HCT116 (cell line): ENCODE measurements around the gene TRDMT1. TPM values are rescaled to one million over a fixed set of nuclear protein-coding genes. Genes with fewer than 3 reads are reported as not detected.

Experiments used
- ATAC-seq: fragments of 200-7000 bp; cut with Tn5 transposase; 2 replicates; pipeline ENCODE4 v1.9.1; 2020; ENCODE audit warnings: mild to moderate bottlenecking, moderate library complexity
- BruUV-seq: library from RNA; stranded (reverse); fragments of 400-500 nt; replicated peaks from 2 replicates; lab custom pipeline; 2021; lab: Mats Ljungman, UMichigan
- CTCF ChIA-PET: fragments of 300-600 bp; sonication (Branson Sonifier 250); formaldehyde crosslinking; loops from one replicate; lab custom pipeline; 2021; ENCODE audit warnings: antibody characterized with exemption; lab: Charles Lee
- POLR2A ChIA-PET: fragments of 300-600, 350-600 bp; sonication (Branson Sonifier 250); formaldehyde crosslinking; loops from one replicate; lab custom pipeline; 2021; ENCODE audit warnings: antibody characterized with exemption; lab: Charles Lee
- RAD21 ChIA-PET, 2 experiments: fragments of 300-600 bp; sonication (Branson Sonifier 250); formaldehyde crosslinking; loops; one replicate each; lab custom pipeline; 2023; ENCODE audit warnings: low total read pairs in 2 of 2; ENCODE audit not compliant: uncharacterized antibody in 2 of 2, unreplicated experiment in 2 of 2, low non-redundant PET in 1 of 2; lab: Charles Lee
- DNase-seq: peaks from one replicate; pipeline ENCODE4 v3.0.0-alpha.2; 2010; ENCODE audit warnings: low read depth, low spot score
- H2AFZ ChIP-seq: fragments of 200-600 bp; shearing (Covaris generic), sonication (generic); 2 replicates; pipeline ENCODE4 v1.6.1; 2017; ENCODE audit warnings: low read depth, mixed run types, mixed read lengths, antibody characterized with exemption, low read length; ENCODE audit not compliant: poor library complexity, severe bottlenecking
- H3K27ac ChIP-seq: 2 replicates; pipeline ENCODE4 v1.5.1; 2012; ENCODE audit warnings: low read depth, low read length
- H3K27me3 ChIP-seq: fragments of 200-600 bp; sonication (generic); 2 replicates; pipeline ENCODE4 v1.6.1; 2016; ENCODE audit warnings: mixed run types, low read length, mixed read lengths; ENCODE audit not compliant: insufficient read depth
- H3K36me3 ChIP-seq, 2 experiments: fragments of 200-500 bp in 1 of 2; fragments of 200-600 bp in 1 of 2; sonication (Bioruptor generic) in 1 of 2; sonication (generic) in 1 of 2; 2 replicates each; pipeline versions ENCODE4 v1.5.1 to v1.6.1; 2014 to 2016; ENCODE audit warnings: low read length in 2 of 2, inconsistent platforms in 1 of 2, mixed read lengths in 1 of 2, mixed run types in 1 of 2; ENCODE audit not compliant: insufficient read depth in 2 of 2, control insufficient read depth in 1 of 2
- H3K4me1 ChIP-seq, 2 experiments: fragments of 200-600 bp in 1 of 2; sonication (generic) in 1 of 2; 2 replicates each; pipeline versions ENCODE4 v1.5.1 to v1.6.1; 2012 to 2017; ENCODE audit warnings: low read length in 2 of 2, inconsistent platforms in 1 of 2, mild to moderate bottlenecking in 1 of 2, mixed read lengths in 1 of 2, mixed run types in 1 of 2, moderate library complexity in 1 of 2; ENCODE audit not compliant: insufficient read depth in 2 of 2, control insufficient read depth in 1 of 2
- H3K4me2 ChIP-seq: fragments of 200-600 bp; sonication (generic); 2 replicates; pipeline ENCODE4 v1.6.1; 2017; ENCODE audit warnings: mixed run types, low read length, mixed read lengths
- H3K4me3 ChIP-seq, 2 experiments: fragments of 200-600 bp in 1 of 2; sonication (generic) in 1 of 2; replicated peaks in 1 of 2; 2 replicates each; pipeline ENCODE4 v1.5.1; 2011 to 2016; ENCODE audit warnings: low read length in 2 of 2, control low read depth in 1 of 2, low read depth in 1 of 2, mild to moderate bottlenecking in 1 of 2, mixed read lengths in 1 of 2, mixed run types in 1 of 2
- H3K79me2 ChIP-seq: fragments of 200-600 bp; sonication (generic); 2 replicates; pipeline ENCODE4 v1.6.1; 2017; ENCODE audit warnings: mild to moderate bottlenecking, mixed run types, low read length, moderate library complexity, mixed read lengths; ENCODE audit not compliant: insufficient read depth
- H3K9ac ChIP-seq: fragments of 200-600 bp; sonication (generic); 2 replicates; pipeline ENCODE4 v1.6.1; 2016; ENCODE audit warnings: low read length, mixed read lengths
- H3K9me2 ChIP-seq: fragments of 200-600 bp; sonication (generic), shearing (Covaris generic); 2 replicates; pipeline ENCODE4 v1.6.1; 2017; ENCODE audit warnings: mixed run types, mild to moderate bottlenecking, moderate library complexity; ENCODE audit not compliant: insufficient read depth
- H3K9me3 ChIP-seq, 2 experiments: fragments of 200-500 bp in 1 of 2; fragments of 200-600 bp in 1 of 2; sonication (Bioruptor generic) in 1 of 2; sonication (generic) in 1 of 2; 2 replicates each; pipeline ENCODE4 v1.6.1; 2014 to 2017; ENCODE audit warnings: low read length in 2 of 2, mixed read lengths in 2 of 2, inconsistent platforms in 1 of 2, low read depth in 1 of 2, mild to moderate bottlenecking in 1 of 2, mixed run types in 1 of 2, moderate library complexity in 1 of 2; ENCODE audit not compliant: control insufficient read depth in 1 of 2, insufficient read depth in 1 of 2
- H4K20me1 ChIP-seq: fragments of 200-600 bp; sonication (generic), shearing (Covaris generic); 2 replicates; pipeline ENCODE4 v1.6.1; 2017; ENCODE audit warnings: mixed run types, mild to moderate bottlenecking, moderate library complexity; ENCODE audit not compliant: insufficient read depth
- ATF3 ChIP-seq: IDR thresholded peaks from 2 replicates; pipeline ENCODE4 v1.6.1; 2012
- CEBPB ChIP-seq: IDR thresholded peaks from 2 replicates; pipeline ENCODE4 v1.6.1; 2012; ENCODE audit warnings: low read depth
- ELF1 ChIP-seq: IDR thresholded peaks from 2 replicates; pipeline ENCODE4 v1.6.1; 2012; ENCODE audit warnings: low read depth, borderline replicate concordance
- EZH2 ChIP-seq: fragments of 200-600 bp; sonication (generic); IDR thresholded peaks from 2 replicates; pipeline ENCODE4 v1.6.1; 2017; ENCODE audit warnings: antibody characterized with exemption, mixed run types
- EZH2phosphoT487 ChIP-seq: fragments of 200-600 bp; IDR thresholded peaks from 2 replicates; pipeline ENCODE4 v1.6.1; 2018; ENCODE audit warnings: antibody characterized with exemption, borderline replicate concordance
- FOSL1 ChIP-seq: IDR thresholded peaks from 2 replicates; pipeline ENCODE4 v1.6.1; 2012; ENCODE audit warnings: low read depth
- JUND ChIP-seq: IDR thresholded peaks from 2 replicates; pipeline ENCODE4 v1.6.1; 2012
- MAX ChIP-seq: IDR thresholded peaks from 2 replicates; pipeline ENCODE4 v1.6.1; 2012
- POLR2A ChIP-seq: IDR thresholded peaks from 2 replicates; pipeline ENCODE4 v1.7.0; 2011; ENCODE audit warnings: borderline replicate concordance; ENCODE audit not compliant: insufficient read depth, insufficient read length; ENCODE audit errors: extremely low read depth
- POLR2AphosphoS5 ChIP-seq: IDR thresholded peaks from 2 replicates; pipeline ENCODE4 v1.6.1; 2011; ENCODE audit warnings: mild to moderate bottlenecking, low read depth, low read length, moderate library complexity
- RAD21 ChIP-seq: IDR thresholded peaks from 2 replicates; pipeline ENCODE4 v1.6.1; 2012; ENCODE audit warnings: low read depth, mild to moderate bottlenecking
- REST ChIP-seq: IDR thresholded peaks from 2 replicates; pipeline ENCODE4 v1.6.1; 2012; ENCODE audit warnings: low read depth
- SIN3A ChIP-seq: IDR thresholded peaks from 2 replicates; pipeline ENCODE4 v1.6.1; 2012; ENCODE audit warnings: low read depth
- SP1 ChIP-seq: IDR thresholded peaks from 2 replicates; pipeline ENCODE4 v1.6.1; 2012; ENCODE audit warnings: low read depth
- SRF ChIP-seq: IDR thresholded peaks from 2 replicates; pipeline ENCODE4 v1.6.1; 2012; ENCODE audit warnings: low read depth
- TCF7L2 ChIP-seq: IDR thresholded peaks from 2 replicates; pipeline ENCODE4 v1.7.0; 2011; ENCODE audit warnings: borderline replicate concordance, inconsistent platforms; ENCODE audit not compliant: insufficient read depth, insufficient read length; ENCODE audit errors: extremely low read depth
- ZBTB33 ChIP-seq: IDR thresholded peaks from 2 replicates; pipeline ENCODE4 v1.6.1; 2011; ENCODE audit warnings: mild to moderate bottlenecking, low read length, moderate library complexity; ENCODE audit not compliant: insufficient replicate concordance; ENCODE audit errors: extremely low read depth
- intact Hi-C: fragments of 100-400 bp; cut with micrococcal nuclease; formaldehyde crosslinking; loops from 2 replicates; pipeline ENCODE4 v1.10.0; 2022
- total RNA-seq: library from RNA; stranded (reverse); gene quantifications from one replicate; pipeline ENCODE4 v1.2.1, GENCODE V29; 2021; ENCODE audit not compliant: unreplicated experiment

Gene TRDMT1
- total RNA-seq, 1 experiment from 2014 or later, result 8.6 TPM

- TF ChIP-seq TCF7L2, result no peak
- TF ChIP-seq SRF, result no peak
- TF ChIP-seq ZBTB33, result no peak
- no peak for TF ChIP-seq SP1
- no peak for TF ChIP-seq POLR2A
- no peak for TF ChIP-seq MAX
- TF ChIP-seq SIN3A, result no peak
Observed at GRCh38 chr10:17153321-17153720, 48.2 kb downstream of the TRDMT1 start (continued).

GRCh38 chr10:17151716-17152115, 49.8 kb downstream of the TRDMT1 start:
- no peaks in the 10 kb centered on the region for H3K9me3 ChIP-seq
- no peak overlapping the region for H3K9ac ChIP-seq
- H3K4me1 ChIP-seq, result no peaks in the 10 kb centered on the region
- H3K4me3 ChIP-seq, result no peak overlapping the region
- intact Hi-C loops, result no loop called here
- ATAC-seq, result no peak
- no peak overlapping the region for H3K27ac ChIP-seq
- no peaks in the 10 kb centered on the region for H3K36me3 ChIP-seq
- ChIA-PET RAD21 (interaction anchor here in 1 of 2 experiments (0.6 kb wide), 1 partner anchor 299 kb away, joined by 3 read pairs; no protein-coding TSS in a partner anchor), POLR2A (no interaction called here), CTCF (no interaction called here)
- no peak overlapping the region for H3K4me2 ChIP-seq
- H3K9me2 ChIP-seq, result no peaks in the 10 kb centered on the region
- no peak overlapping the region for H2AFZ ChIP-seq
- H3K79me2 ChIP-seq, result no peaks in the 10 kb centered on the region
- H4K20me1 ChIP-seq, result no peaks in the 10 kb centered on the region
- DNase-seq, result no peak
- no peaks in the 10 kb centered on the region for H3K27me3 ChIP-seq
- no peak for TF ChIP-seq FOSL1
- no peak for TF ChIP-seq EZH2phosphoT487
- no peak for TF ChIP-seq JUND
- no peak for TF ChIP-seq MAX
- TF ChIP-seq TCF7L2, result no peak
- TF ChIP-seq EZH2, result no peak
- TF ChIP-seq ELF1, result no peak
- TF ChIP-seq ATF3, result no peak
- no peak for TF ChIP-seq POLR2AphosphoS5
- TF ChIP-seq RAD21, result no peak
- TF ChIP-seq CEBPB, result no peak
- TF ChIP-seq SP1, result no peak
- no peak for TF ChIP-seq REST
- no TSS peak for BruUV-seq
